ENCODE data around the gene RUFY2.

The RUFY2 gene

GRCh38 chr10:68423522-68423921, 16.4 kb upstream of the RUFY2 start:
- peaks cover 3 to 11% of the 10 kb centered on the region in 2 donors for H3K36me3 ChIP-seq (ENCODE audit: control insufficient read depth in 1 of 2, insufficient read depth in 2 of 2, low read length in 2 of 2)
- no peaks in the 10 kb centered on the region for H3K9me3 ChIP-seq (ENCODE audit: control insufficient read depth in 1 of 2, low read length in 2 of 2)
- H3K27me3 ChIP-seq (ENCODE audit: control insufficient read depth in 1 of 2, insufficient read depth in 2 of 2, low read length in 2 of 2): no peaks in the 10 kb centered on the region
- no peak overlapping the region for H3K27ac ChIP-seq (ENCODE audit: low read depth, low read length)
- H3K4me3 ChIP-seq (ENCODE audit: low read depth in 1 of 2, low read length in 2 of 2): no peak overlapping the region
- no peak overlapping the region for H3K9ac ChIP-seq (ENCODE audit: low read depth in 1 of 2, low read length in 2 of 2)
- no peaks in the 10 kb centered on the region for H3K4me1 ChIP-seq (ENCODE audit: control insufficient read depth in 1 of 2, insufficient read depth in 2 of 2, low read length in 2 of 2)

- H3K27me3 ChIP-seq (ENCODE audit: control insufficient read depth in 1 of 2, insufficient read depth in 2 of 2, low read length in 2 of 2): no peaks in the 10 kb centered on the region
- H3K9ac ChIP-seq (ENCODE audit: low read depth in 1 of 2, low read length in 2 of 2): no peak overlapping the region
- peaks cover 0 to 14% of the 10 kb centered on the region in 2 donors for H3K36me3 ChIP-seq (ENCODE audit: control insufficient read depth in 1 of 2, insufficient read depth in 2 of 2, low read length in 2 of 2)
- H3K27ac ChIP-seq (ENCODE audit: low read depth, low read length): no peak overlapping the region
- H3K9me3 ChIP-seq (ENCODE audit: control insufficient read depth in 1 of 2, low read length in 2 of 2): no peaks in the 10 kb centered on the region
- no peak overlapping the region for H3K4me3 ChIP-seq (ENCODE audit: low read depth in 1 of 2, low read length in 2 of 2)
- no peaks in the 10 kb centered on the region for H3K4me1 ChIP-seq (ENCODE audit: control insufficient read depth in 1 of 2, insufficient read depth in 2 of 2, low read length in 2 of 2)
Observed at GRCh38 chr10:68419376-68419775, 12.3 kb upstream of the RUFY2 start.

- H3K27ac ChIP-seq (ENCODE audit: low read depth, low read length): no peak overlapping the region
- H3K4me3 ChIP-seq (ENCODE audit: low read depth in 1 of 2, low read length in 2 of 2): no peak overlapping the region
- H3K9ac ChIP-seq (ENCODE audit: low read depth in 1 of 2, low read length in 2 of 2): no peak overlapping the region
- no peaks in the 10 kb centered on the region for H3K36me3 ChIP-seq (ENCODE audit: control insufficient read depth in 1 of 2, insufficient read depth in 2 of 2, low read length in 2 of 2)
- H3K9me3 ChIP-seq (ENCODE audit: control insufficient read depth in 1 of 2, low read length in 2 of 2): no peaks in the 10 kb centered on the region
- peaks cover 5 to 10% of the 10 kb centered on the region in 2 donors for H3K4me1 ChIP-seq (ENCODE audit: control insufficient read depth in 1 of 2, insufficient read depth in 2 of 2, low read length in 2 of 2)
- H3K27me3 ChIP-seq (ENCODE audit: control insufficient read depth in 1 of 2, insufficient read depth in 2 of 2, low read length in 2 of 2): no peaks in the 10 kb centered on the region
Observed at GRCh38 chr10:68408898-68409518, 1.9 kb upstream of the RUFY2 start.

GRCh38 chr10:68406111-68406814, 814 bp downstream of the RUFY2 start:
- H3K9me3 ChIP-seq (ENCODE audit: control insufficient read depth in 1 of 2, low read length in 2 of 2): no peaks in the 10 kb centered on the region
- H3K4me1 ChIP-seq (ENCODE audit: control insufficient read depth in 1 of 2, insufficient read depth in 2 of 2, low read length in 2 of 2): peaks cover 5 to 10% of the 10 kb centered on the region in 2 donors
- H3K27ac ChIP-seq (ENCODE audit: low read depth, low read length): peak overlapping the region; percentile 60
- peaks cover 0 to 2% of the 10 kb centered on the region in 2 donors for H3K36me3 ChIP-seq (ENCODE audit: control insufficient read depth in 1 of 2, insufficient read depth in 2 of 2, low read length in 2 of 2)
- no peaks in the 10 kb centered on the region for H3K27me3 ChIP-seq (ENCODE audit: control insufficient read depth in 1 of 2, insufficient read depth in 2 of 2, low read length in 2 of 2)
- H3K4me3 ChIP-seq (ENCODE audit: low read depth in 1 of 2, low read length in 2 of 2): peak overlapping the region; percentile 74 to 93
- H3K9ac ChIP-seq (ENCODE audit: low read depth in 1 of 2, low read length in 2 of 2): peak overlapping the region; percentile 77 to 86

GRCh38 chr10:68403701-68404100, 3.4 kb downstream of the RUFY2 start:
- no peak overlapping the region for H3K4me3 ChIP-seq (ENCODE audit: low read depth in 1 of 2, low read length in 2 of 2)
- H3K9me3 ChIP-seq (ENCODE audit: control insufficient read depth in 1 of 2, low read length in 2 of 2): no peaks in the 10 kb centered on the region
- no peaks in the 10 kb centered on the region for H3K27me3 ChIP-seq (ENCODE audit: control insufficient read depth in 1 of 2, insufficient read depth in 2 of 2, low read length in 2 of 2)
- peaks cover 5 to 7% of the 10 kb centered on the region in 2 donors for H3K36me3 ChIP-seq (ENCODE audit: control insufficient read depth in 1 of 2, insufficient read depth in 2 of 2, low read length in 2 of 2)
- no peak overlapping the region for H3K9ac ChIP-seq (ENCODE audit: low read depth in 1 of 2, low read length in 2 of 2)
- peaks cover 5 to 10% of the 10 kb centered on the region in 2 donors for H3K4me1 ChIP-seq (ENCODE audit: control insufficient read depth in 1 of 2, insufficient read depth in 2 of 2, low read length in 2 of 2)
- no peak overlapping the region for H3K27ac ChIP-seq (ENCODE audit: low read depth, low read length)

- Histone ChIP-seq H3K27me3 (ENCODE audit: control insufficient read depth in 1 of 2, insufficient read depth in 2 of 2, low read length in 2 of 2) (no peaks in the 10 kb centered on the region), H3K9ac (ENCODE audit: low read depth in 1 of 2, low read length in 2 of 2) (no peak overlapping the region), H3K36me3 (ENCODE audit: control insufficient read depth in 1 of 2, insufficient read depth in 2 of 2, low read length in 2 of 2) (peaks cover 5 to 7% of the 10 kb centered on the region in 2 donors), H3K4me3 (ENCODE audit: low read depth in 1 of 2, low read length in 2 of 2) (no peak overlapping the region), H3K4me1 (ENCODE audit: control insufficient read depth in 1 of 2, insufficient read depth in 2 of 2, low read length in 2 of 2) (peaks cover 5 to 10% of the 10 kb centered on the region in 2 donors), H3K27ac (ENCODE audit: low read depth, low read length) (no peak overlapping the region), H3K9me3 (ENCODE audit: control insufficient read depth in 1 of 2, low read length in 2 of 2) (no peaks in the 10 kb centered on the region)
Observed at GRCh38 chr10:68402276-68402675, 4.8 kb downstream of the RUFY2 start.

GRCh38 chr10:68397005-68397404, 10.1 kb downstream of the RUFY2 start:
- Histone ChIP-seq H3K9ac (ENCODE audit: low read depth in 1 of 2, low read length in 2 of 2) (no peak overlapping the region), H3K36me3 (ENCODE audit: control insufficient read depth in 1 of 2, insufficient read depth in 2 of 2, low read length in 2 of 2) (peaks cover 5 to 24% of the 10 kb centered on the region in 2 donors), H3K27ac (ENCODE audit: low read depth, low read length) (no peak overlapping the region), H3K9me3 (ENCODE audit: control insufficient read depth in 1 of 2, low read length in 2 of 2) (no peaks in the 10 kb centered on the region), H3K4me1 (ENCODE audit: control insufficient read depth in 1 of 2, insufficient read depth in 2 of 2, low read length in 2 of 2) (no peaks in the 10 kb centered on the region), H3K27me3 (ENCODE audit: control insufficient read depth in 1 of 2, insufficient read depth in 2 of 2, low read length in 2 of 2) (no peaks in the 10 kb centered on the region), H3K4me3 (ENCODE audit: low read depth in 1 of 2, low read length in 2 of 2) (no peak overlapping the region)

- Histone ChIP-seq H3K27ac (ENCODE audit: low read depth, low read length) (no peak overlapping the region), H3K4me1 (ENCODE audit: control insufficient read depth in 1 of 2, insufficient read depth in 2 of 2, low read length in 2 of 2) (no peaks in the 10 kb centered on the region), H3K9ac (ENCODE audit: low read depth in 1 of 2, low read length in 2 of 2) (no peak overlapping the region), H3K27me3 (ENCODE audit: control insufficient read depth in 1 of 2, insufficient read depth in 2 of 2, low read length in 2 of 2) (no peaks in the 10 kb centered on the region), H3K4me3 (ENCODE audit: low read depth in 1 of 2, low read length in 2 of 2) (no peak overlapping the region), H3K36me3 (ENCODE audit: control insufficient read depth in 1 of 2, insufficient read depth in 2 of 2, low read length in 2 of 2) (peaks cover 8 to 56% of the 10 kb centered on the region in 2 donors), H3K9me3 (ENCODE audit: control insufficient read depth in 1 of 2, low read length in 2 of 2) (no peaks in the 10 kb centered on the region)
Observed at GRCh38 chr10:68385740-68386139, 21.3 kb downstream of the RUFY2 start.

- Histone ChIP-seq H3K36me3 (ENCODE audit: control insufficient read depth in 1 of 2, insufficient read depth in 2 of 2, low read length in 2 of 2) (peaks cover 0 to 28% of the 10 kb centered on the region in 2 donors), H3K27ac (ENCODE audit: low read depth, low read length) (no peak overlapping the region)
Observed at GRCh38 chr10:68371604-68372003, 35.5 kb downstream of the RUFY2 start.

GRCh38 chr10:68367121-68367520, 40.0 kb downstream of the RUFY2 start:
- Histone ChIP-seq H3K9ac (ENCODE audit: low read depth in 1 of 2, low read length in 2 of 2) (no peak overlapping the region), H3K9me3 (ENCODE audit: control insufficient read depth in 1 of 2, low read length in 2 of 2) (peaks cover 6 to 8% of the 10 kb centered on the region in 2 donors), H3K27me3 (ENCODE audit: control insufficient read depth in 1 of 2, insufficient read depth in 2 of 2, low read length in 2 of 2) (no peaks in the 10 kb centered on the region), H3K4me3 (ENCODE audit: low read depth in 1 of 2, low read length in 2 of 2) (no peak overlapping the region), H3K27ac (ENCODE audit: low read depth, low read length) (no peak overlapping the region), H3K4me1 (ENCODE audit: control insufficient read depth in 1 of 2, insufficient read depth in 2 of 2, low read length in 2 of 2) (no peaks in the 10 kb centered on the region), H3K36me3 (ENCODE audit: control insufficient read depth in 1 of 2, insufficient read depth in 2 of 2, low read length in 2 of 2) (peaks cover 3 to 19% of the 10 kb centered on the region in 2 donors)

More at GRCh38 chr10:68371604-68372003, 35.5 kb downstream of the RUFY2 start:
- Histone ChIP-seq H3K9me3 (ENCODE audit: control insufficient read depth in 1 of 2, low read length in 2 of 2) (peaks cover 6 to 10% of the 10 kb centered on the region in 2 donors), H3K4me1 (ENCODE audit: control insufficient read depth in 1 of 2, insufficient read depth in 2 of 2, low read length in 2 of 2) (no peaks in the 10 kb centered on the region), H3K4me3 (ENCODE audit: low read depth in 1 of 2, low read length in 2 of 2) (no peak overlapping the region), H3K27me3 (ENCODE audit: control insufficient read depth in 1 of 2, insufficient read depth in 2 of 2, low read length in 2 of 2) (no peaks in the 10 kb centered on the region), H3K9ac (ENCODE audit: low read depth in 1 of 2, low read length in 2 of 2) (no peak overlapping the region)

Data from duodenal mucosa (tissue), 2 donors.